Adrenal gland (tissue), 12 donors: ENCODE data around the gene ATG10. TPM values are rescaled to one million over a fixed set of nuclear protein-coding genes. Genes with fewer than 3 reads are reported as not detected.

ENCODE experiments used
- DNase-seq, 7 donors: peaks; one replicate each; pipeline ENCODE4 v3.0.0-alpha.2; 2019 to 2020
- H3K27ac ChIP-seq, 5 donors: fragments of 200-600 bp; sonication (generic) in 4 of 5; 1 replicate in 3 of 5; 2 replicates in 2 of 5; pipeline versions ENCODE4 v1.5.1 to v1.8.0; 2016 to 2020; ENCODE audit warnings: mild to moderate bottlenecking in 1 of 5
- H3K27me3 ChIP-seq: fragments of 200-600 bp; 2 replicates; pipeline ENCODE4 v1.8.0; 2021
- H3K36me3 ChIP-seq, 2 donors: fragments of 200-600 bp; replicated peaks in 1 of 2; 1 replicate in 1 of 2; 2 replicates in 1 of 2; pipeline versions ENCODE4 v1.5.1 to v1.8.0; 2018 to 2022
- H3K4me1 ChIP-seq, 2 donors: fragments of 200-600 bp; replicated peaks in 1 of 2; 1 replicate in 1 of 2; 2 replicates in 1 of 2; pipeline versions ENCODE4 v1.5.1 to v1.8.0; 2018 to 2021
- H3K4me3 ChIP-seq, 4 donors: fragments of 200-600 bp; sonication (generic) in 3 of 4; one replicate each; pipeline ENCODE4 v1.5.1; 2016 to 2018
- H3K9me3 ChIP-seq, 3 donors: fragments of 200-600 bp; sonication (generic) in 1 of 3; replicated peaks in 1 of 3; 1 replicate in 2 of 3; 2 replicates in 1 of 3; pipeline versions ENCODE4 v1.5.1 to v1.8.0; 2016 to 2021
- POLR2A ChIP-seq, 2 donors: fragments of 450-650 bp; IDR thresholded peaks; one replicate each; pipeline ENCODE4 v1.6.1; 2017; ENCODE audit warnings: antibody characterized with exemption in 2 of 2, mild to moderate bottlenecking in 2 of 2, moderate library complexity in 1 of 2
- WGBS, 4 donors: extraction: QIAGEN DNeasy Blood & Tissue Kit in 2 of 4; methylation state at CpG; one replicate each; pipeline versions ENCODE4 v1.1.5 to v1.1.7; 2013 to 2017; 5-methylcytosine and 5-hydroxymethylcytosine counted together
- intact Hi-C, 2 donors: fragments of 100-400 bp; cut with DNase I; formaldehyde crosslinking; loops; one replicate each; pipeline versions ENCODE4 v1.14.1 to v1.15.0; 2022 to 2023
- polyA plus RNA-seq, 3 donors: library from polyadenylated mRNA; stranded (reverse); fragments of 200-250 nt in 2 of 3; fragments of 350-450 nt in 1 of 3; fragmentation: Illumina TruSeq in 1 of 3; extraction: RNeasy Lipid Tissue Mini Kit (QIAGEN cat#74804) in 1 of 3; gene quantifications; one replicate each; pipeline ENCODE4 v1.2.3, GENCODE V29; 2013 to 2014
- total RNA-seq, 9 donors: library from RNA; depleted of rRNA in 4 of 9; stranded (reverse); fragments of >200 nt in 4 of 9; fragments of 120-200 nt in 1 of 9; fragmentation: NEBNext Ultra II Directional in 1 of 9; extraction: Animal tissue kit (Norgen Biotek cat#: 25700) in 1 of 9; gene quantifications; one replicate each; pipeline versions ENCODE4 v1.1.0 to v1.2.4, GENCODE V29; 2013 to 2023
- TF ChIP-seq, protein P1 (sequence below), 6 experiments: fragments of 450-650 bp in 4 of 6; fragments of 200-600 bp in 2 of 6; sonication (generic) in 1 of 6; IDR thresholded peaks; 1 replicate in 5 of 6; 2 replicates in 1 of 6; pipeline versions ENCODE4 v1.5.1 to v1.8.0; 2016 to 2021; ENCODE audit warnings: antibody characterized with exemption in 6 of 6, mild to moderate bottlenecking in 2 of 6, moderate library complexity in 1 of 6
- donor health status: healthy with polysubstance abuse.
- donor health status: Bipolar disorder and iron deficiency.
- donor health status: DM: yes; HTN: yes; CAD: no.
- donor health status: DM: no; HTN: no; CAD: no.
- donor health status: DM: no; HTN: no; CAD: no.
- donor health status: DM: yes; HTN: yes; CAD: no.

The ATG10 gene
- total and polyA plus RNA-seq, 12 donors, result 4.0 to 15.1 (median 7.1) TPM

DNA sequence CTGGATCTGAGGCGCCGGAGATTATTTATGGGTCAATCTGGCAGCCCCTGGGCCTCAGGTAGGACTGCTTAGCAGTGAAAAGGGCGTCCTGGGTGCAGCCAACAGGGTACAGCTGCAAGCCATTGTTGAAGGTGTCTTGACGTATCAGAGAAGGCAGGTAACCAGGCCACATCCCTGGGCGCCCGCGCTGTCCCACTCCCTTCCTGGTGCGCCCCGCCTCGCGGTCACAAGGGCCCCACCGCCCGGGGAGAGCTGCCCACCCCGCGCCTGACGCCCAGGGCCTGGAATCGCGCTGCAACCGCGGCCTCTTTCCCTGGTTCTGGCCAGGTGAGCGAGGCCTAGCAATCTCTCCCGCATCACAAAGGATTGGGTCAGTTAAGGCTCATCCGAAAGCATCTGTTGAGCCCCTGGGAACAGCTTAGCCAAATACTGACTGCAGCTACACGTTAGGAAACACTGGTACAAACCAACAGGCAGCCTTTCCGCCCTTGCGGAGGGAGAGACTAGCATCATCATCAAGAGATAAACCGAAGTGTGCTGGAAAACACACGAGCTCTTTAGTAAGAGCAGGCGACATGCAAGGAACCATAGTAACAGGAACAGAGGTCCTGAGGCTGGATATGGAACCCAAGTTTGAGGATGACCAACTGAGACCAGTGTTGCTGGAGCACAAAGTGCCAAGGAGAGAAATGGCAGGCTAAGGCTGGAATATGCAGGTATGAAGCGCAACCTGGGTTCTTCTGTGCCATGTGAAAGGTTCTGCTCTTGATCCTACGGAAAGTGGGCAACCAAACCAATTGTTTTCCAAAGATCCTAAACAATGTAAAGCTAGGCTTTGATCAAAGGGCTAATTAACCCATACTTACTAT, 302.8 kb downstream of the ATG10 start:
- TF ChIP-seq, protein P1, sequence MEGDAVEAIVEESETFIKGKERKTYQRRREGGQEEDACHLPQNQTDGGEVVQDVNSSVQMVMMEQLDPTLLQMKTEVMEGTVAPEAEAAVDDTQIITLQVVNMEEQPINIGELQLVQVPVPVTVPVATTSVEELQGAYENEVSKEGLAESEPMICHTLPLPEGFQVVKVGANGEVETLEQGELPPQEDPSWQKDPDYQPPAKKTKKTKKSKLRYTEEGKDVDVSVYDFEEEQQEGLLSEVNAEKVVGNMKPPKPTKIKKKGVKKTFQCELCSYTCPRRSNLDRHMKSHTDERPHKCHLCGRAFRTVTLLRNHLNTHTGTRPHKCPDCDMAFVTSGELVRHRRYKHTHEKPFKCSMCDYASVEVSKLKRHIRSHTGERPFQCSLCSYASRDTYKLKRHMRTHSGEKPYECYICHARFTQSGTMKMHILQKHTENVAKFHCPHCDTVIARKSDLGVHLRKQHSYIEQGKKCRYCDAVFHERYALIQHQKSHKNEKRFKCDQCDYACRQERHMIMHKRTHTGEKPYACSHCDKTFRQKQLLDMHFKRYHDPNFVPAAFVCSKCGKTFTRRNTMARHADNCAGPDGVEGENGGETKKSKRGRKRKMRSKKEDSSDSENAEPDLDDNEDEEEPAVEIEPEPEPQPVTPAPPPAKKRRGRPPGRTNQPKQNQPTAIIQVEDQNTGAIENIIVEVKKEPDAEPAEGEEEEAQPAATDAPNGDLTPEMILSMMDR (IDR thresholded peaks at IDR 0.05), result no peak
- TF ChIP-seq POLR2A (IDR thresholded peaks at IDR 0.05), result no peak
- no peak overlapping the region for H3K27ac ChIP-seq
- H3K4me3 ChIP-seq, result no peak overlapping the region
- WGBS, 4 donors, result 81 to 86% (median 83%) methylated on average over 29 to 31 of the region's 31 CpGs
- no peak for DNase-seq
- H3K4me1 ChIP-seq, result peaks cover 7 to 9% of the 10 kb centered on the region in 2 donors
- no peaks in the 10 kb centered on the region for H3K27me3 ChIP-seq
- peaks cover 0 to 24% of the 10 kb centered on the region in 2 donors for H3K36me3 ChIP-seq
- no peaks in the 10 kb centered on the region for H3K9me3 ChIP-seq
- intact Hi-C loops, result no loop called here

DNA sequence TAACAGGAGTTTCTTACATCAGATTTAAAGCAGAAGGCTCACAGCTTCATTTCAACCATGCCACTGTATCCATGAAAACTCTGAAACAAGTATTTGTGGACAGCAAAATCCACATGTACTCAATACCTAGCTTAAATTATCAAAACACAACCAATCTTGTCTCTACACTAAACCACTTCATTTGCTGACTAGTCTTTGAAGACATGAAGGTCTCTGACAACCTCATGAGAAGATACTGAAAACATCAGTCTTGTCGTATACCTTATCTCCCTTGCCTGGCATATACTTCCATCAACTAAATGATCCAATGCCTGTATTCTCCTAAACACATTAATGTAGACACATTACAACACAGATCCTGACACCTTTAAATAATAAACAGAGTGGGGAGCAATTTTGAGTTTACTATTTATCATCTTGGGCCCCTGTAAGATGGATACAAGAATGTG, 303.4 kb downstream of the ATG10 start:
- DNase-seq, result no peak
- intact Hi-C loops, result no loop called here
- Histone ChIP-seq H3K4me1 (peaks cover 7 to 9% of the 10 kb centered on the region in 2 donors), H3K27me3 (no peaks in the 10 kb centered on the region), H3K4me3 (no peak overlapping the region), H3K36me3 (peaks cover 0 to 24% of the 10 kb centered on the region in 2 donors), H3K27ac (no peak overlapping the region), H3K9me3 (no peaks in the 10 kb centered on the region)
- no peak for TF ChIP-seq POLR2A (IDR thresholded peaks at IDR 0.05)
- TF ChIP-seq, protein P1 (IDR thresholded peaks at IDR 0.05), result no peak
- 86 to 100% (median 87%) methylated on average over 1 of the region's 1 CpG for WGBS, 4 donors

DNA sequence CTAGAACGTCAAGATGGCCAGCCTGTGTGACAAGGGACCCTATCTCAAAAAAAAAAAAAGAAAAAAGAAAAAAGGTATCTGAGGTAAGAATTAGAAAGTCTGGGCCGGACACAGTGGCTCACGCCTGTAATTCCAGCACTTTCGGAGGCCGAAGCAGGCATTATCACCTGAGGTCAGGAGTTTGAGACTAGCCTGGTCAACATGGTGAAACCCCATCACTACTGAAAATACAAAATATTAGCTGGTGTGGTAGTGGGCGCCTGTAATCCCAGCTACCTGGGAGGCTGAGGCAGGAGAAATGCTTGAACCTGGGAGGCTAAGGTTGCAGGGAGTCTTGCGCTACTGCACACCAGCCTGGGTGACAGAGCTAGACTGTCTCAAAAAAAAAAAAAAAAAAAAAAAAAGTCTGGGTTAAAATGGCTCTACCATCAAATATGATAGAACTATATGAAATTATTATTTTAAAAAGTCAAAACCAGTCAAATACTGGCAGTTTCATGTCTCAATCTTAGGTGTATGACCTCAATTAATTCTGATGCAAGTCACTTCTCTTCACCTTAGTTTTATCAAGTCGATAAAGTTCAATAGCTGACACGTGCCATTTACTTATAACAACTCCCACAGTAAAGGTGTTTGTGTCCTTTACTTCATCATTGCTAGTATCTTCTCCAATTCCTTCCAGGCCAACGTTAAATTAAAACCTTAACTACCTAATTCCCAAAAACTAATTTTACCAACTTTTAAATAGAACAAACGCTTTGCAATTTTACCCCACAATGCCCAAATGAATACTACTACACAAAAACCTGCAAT, 305.2 kb downstream of the ATG10 start:
- Histone ChIP-seq H3K4me1 (peaks cover 7 to 9% of the 10 kb centered on the region in 2 donors), H3K4me3 (peak overlapping the region in 3 of 4 donors; percentile 12 to 57 (median 50)), H3K27ac (no peak overlapping the region), H3K27me3 (no peaks in the 10 kb centered on the region), H3K36me3 (peaks cover 0 to 24% of the 10 kb centered on the region in 2 donors), H3K9me3 (no peaks in the 10 kb centered on the region)
- 71 to 75% (median 73%) methylated on average over 11 of the region's 11 CpGs for WGBS, 4 donors
- no peak for DNase-seq
- intact Hi-C loops, result no loop called here
- no peak for TF ChIP-seq POLR2A (IDR thresholded peaks at IDR 0.05)
- TF ChIP-seq, protein P1 (IDR thresholded peaks at IDR 0.05), result no peak

DNA sequence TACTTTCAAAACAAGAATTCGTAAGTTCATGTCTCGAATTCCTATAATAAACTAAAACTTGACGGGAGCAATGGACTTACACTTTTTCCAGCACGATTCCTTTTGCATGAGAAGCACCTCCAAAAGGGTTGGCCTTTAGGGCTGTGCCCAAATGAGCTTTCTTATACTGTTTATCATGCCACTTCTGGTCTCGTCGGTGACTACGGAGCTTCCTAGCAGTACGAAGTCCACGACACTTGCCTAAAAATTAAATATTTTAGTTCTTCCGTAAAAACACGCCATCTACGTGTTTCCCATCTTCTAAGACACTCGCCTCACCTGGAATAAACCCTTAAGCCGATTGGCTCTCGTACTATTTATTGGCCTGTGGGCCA, 305.8 kb downstream of the ATG10 start:
- Histone ChIP-seq H3K27me3 (no peaks in the 10 kb centered on the region), H3K9me3 (no peaks in the 10 kb centered on the region), H3K36me3 (peaks cover 0 to 24% of the 10 kb centered on the region in 2 donors), H3K27ac (peak overlapping the region in 4 of 5 donors; percentile 60 to 85 (median 80)), H3K4me1 (peaks cover 7 to 9% of the 10 kb centered on the region in 2 donors), H3K4me3 (peak overlapping the region; percentile 12 to 87 (median 54))
- intact Hi-C loops, result no loop called here
- WGBS, 4 donors, result 2 to 3% (median 3%) methylated on average over 15 of the region's 15 CpGs
- no peak for DNase-seq
- TF ChIP-seq POLR2A (IDR thresholded peaks at IDR 0.05), result no peak
- TF ChIP-seq, protein P1 (IDR thresholded peaks at IDR 0.05), result no peak
